Bronchial epithelial cell (primary cell): ENCODE measurements around the gene SORBS1. TPM values are rescaled to one million over a fixed set of nuclear protein-coding genes. Genes with fewer than 3 reads are reported as not detected.

Experiments used
- DNase-seq: peaks from one replicate; pipeline ENCODE4 v3.0.0-alpha.2; 2010; ENCODE audit warnings: low read depth
- FAIRE-seq: peaks from 2 replicates; lab custom pipeline; 2011; peaks lifted over from hg19 to GRCh38; lab: Jason Lieb, UNC
- H3K27me3 ChIP-seq: 2 replicates; pipeline ENCODE4 v1.5.1; 2011; ENCODE audit warnings: low read length; ENCODE audit not compliant: control insufficient read depth, insufficient read depth
- H3K36me3 ChIP-seq: 2 replicates; pipeline ENCODE4 v1.5.1; 2011; ENCODE audit warnings: low read length; ENCODE audit not compliant: control insufficient read depth, insufficient read depth
- H3K4me3 ChIP-seq: 2 replicates; pipeline ENCODE4 v1.5.1; 2011; ENCODE audit warnings: mild to moderate bottlenecking, low read depth, low read length, control low read depth
- total RNA-seq: library from RNA; depleted of rRNA; stranded (reverse); fragments of >200 nt; gene quantifications from 2 replicates; pipeline ENCODE4 v1.2.1, GENCODE V29; 2014
- TF ChIP-seq, protein P1 (sequence below): IDR thresholded peaks from 2 replicates; pipeline ENCODE4 v1.5.1; 2011; ENCODE audit warnings: mild to moderate bottlenecking, moderate library complexity, low read length, control low read depth, inconsistent platforms; ENCODE audit not compliant: insufficient read depth, severe bottlenecking

SORBS1 gene
- total RNA-seq, 1 donor from 2014 or later, result under 0.01 TPM

DNA sequence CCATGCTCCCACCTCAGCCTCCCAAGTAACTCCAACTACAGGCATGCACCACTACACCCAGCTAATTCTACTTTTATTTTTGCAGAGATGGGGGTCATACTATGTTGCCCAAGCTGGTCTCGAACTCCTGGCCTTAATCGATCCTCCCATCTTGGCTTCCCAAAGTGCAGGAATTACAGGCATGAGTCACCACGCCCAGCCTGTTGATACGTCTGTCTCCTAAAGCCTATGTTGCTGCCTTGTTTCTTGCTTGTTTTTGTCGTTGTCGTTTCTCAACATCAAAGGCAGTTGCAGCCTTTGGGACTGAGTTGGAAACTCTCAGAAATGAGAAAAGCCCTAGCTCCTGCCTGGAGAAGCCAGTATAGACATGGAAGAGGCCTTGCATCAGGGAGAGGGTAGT, 49.9 kb downstream of the SORBS1 start:
- no peak overlapping the region for H3K4me3 ChIP-seq
- no peak for DNase-seq
- H3K36me3 ChIP-seq, result no peaks in the 10 kb centered on the region
- no peak for FAIRE-seq
- TF ChIP-seq, protein P1, sequence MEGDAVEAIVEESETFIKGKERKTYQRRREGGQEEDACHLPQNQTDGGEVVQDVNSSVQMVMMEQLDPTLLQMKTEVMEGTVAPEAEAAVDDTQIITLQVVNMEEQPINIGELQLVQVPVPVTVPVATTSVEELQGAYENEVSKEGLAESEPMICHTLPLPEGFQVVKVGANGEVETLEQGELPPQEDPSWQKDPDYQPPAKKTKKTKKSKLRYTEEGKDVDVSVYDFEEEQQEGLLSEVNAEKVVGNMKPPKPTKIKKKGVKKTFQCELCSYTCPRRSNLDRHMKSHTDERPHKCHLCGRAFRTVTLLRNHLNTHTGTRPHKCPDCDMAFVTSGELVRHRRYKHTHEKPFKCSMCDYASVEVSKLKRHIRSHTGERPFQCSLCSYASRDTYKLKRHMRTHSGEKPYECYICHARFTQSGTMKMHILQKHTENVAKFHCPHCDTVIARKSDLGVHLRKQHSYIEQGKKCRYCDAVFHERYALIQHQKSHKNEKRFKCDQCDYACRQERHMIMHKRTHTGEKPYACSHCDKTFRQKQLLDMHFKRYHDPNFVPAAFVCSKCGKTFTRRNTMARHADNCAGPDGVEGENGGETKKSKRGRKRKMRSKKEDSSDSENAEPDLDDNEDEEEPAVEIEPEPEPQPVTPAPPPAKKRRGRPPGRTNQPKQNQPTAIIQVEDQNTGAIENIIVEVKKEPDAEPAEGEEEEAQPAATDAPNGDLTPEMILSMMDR, result no peak
- peaks cover 2% of the 10 kb centered on the region for H3K27me3 ChIP-seq

DNA sequence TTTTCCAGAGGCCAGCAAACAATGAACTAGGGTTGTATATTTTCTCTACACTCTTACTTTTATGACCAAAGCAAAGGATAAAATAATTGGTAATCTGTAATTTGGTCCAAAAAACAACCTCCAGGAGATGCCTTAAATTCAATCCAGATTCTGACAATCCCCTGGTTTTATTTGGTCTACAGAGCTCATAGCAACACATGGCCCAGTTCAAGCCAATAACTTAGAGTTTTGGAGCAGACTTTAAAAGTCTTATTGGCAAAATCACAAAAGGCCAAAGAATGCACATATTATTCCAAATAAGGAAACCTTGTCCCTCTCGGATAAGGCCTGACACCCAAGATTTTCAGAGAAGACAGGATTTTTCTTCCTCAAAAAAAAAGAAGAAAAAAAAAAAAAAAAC, 51.9 kb downstream of the SORBS1 start:
- peaks cover 2% of the 10 kb centered on the region for H3K27me3 ChIP-seq
- FAIRE-seq (no peak), DNase-seq (no peak)
- H3K4me3 ChIP-seq, result no peak overlapping the region
- TF ChIP-seq, protein P1, result no peak
- no peaks in the 10 kb centered on the region for H3K36me3 ChIP-seq

DNA sequence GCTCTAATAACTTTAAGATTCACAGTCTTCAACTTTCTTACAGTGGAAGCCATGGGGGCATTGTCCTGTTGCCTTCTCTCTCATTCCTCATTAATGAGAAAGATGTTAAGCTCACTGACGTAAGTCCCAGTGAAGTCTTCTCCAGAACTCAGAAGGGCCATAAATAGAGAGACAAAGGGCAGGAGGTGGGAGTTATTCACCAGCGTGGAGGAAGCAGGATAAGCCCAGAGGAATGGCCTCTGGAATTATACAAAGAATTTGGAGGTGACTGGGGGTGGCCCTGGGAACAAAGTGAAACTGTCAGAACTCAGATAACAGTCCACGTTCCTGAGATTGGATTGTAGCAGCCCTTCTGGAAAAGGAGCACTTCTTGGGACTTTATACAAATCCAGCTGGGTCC, 52.4 kb downstream of the SORBS1 start:
- FAIRE-seq (no peak), DNase-seq (no peak)
- Histone ChIP-seq H3K36me3 (no peaks in the 10 kb centered on the region), H3K4me3 (no peak overlapping the region), H3K27me3 (peaks cover 2% of the 10 kb centered on the region)
- TF ChIP-seq, protein P1, result no peak

DNA sequence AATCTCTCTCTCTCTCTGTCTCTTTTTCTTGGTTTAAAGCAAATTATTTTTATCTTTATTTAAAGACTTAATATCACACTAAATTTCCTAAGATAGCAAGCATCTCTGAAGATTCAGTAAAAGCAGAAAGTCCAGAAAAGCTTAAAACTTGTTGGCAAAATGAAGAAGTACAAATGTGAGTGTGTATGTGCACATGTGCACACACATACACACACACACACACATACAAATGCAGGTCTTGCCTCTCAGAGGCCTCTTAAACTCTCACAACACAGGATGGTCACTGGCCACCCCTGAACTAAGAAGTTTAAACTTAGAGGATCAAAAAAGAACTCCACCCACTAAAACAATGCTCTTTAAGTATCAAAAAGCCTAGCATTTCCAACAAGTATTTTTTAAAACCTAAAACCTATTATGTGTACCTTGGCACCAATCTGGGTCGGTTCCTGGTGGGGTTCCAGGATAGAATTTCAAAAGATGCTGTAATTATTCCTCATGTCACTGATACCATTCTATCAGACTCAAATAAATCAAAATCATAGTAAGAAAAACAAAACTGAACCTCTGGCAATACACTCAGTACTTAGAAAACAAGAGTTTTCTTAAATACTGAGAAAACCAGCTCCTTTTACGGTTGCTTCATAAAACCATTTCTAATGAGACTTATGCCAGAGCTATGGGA, 55.0 kb downstream of the SORBS1 start:
- DNase-seq (no peak), FAIRE-seq (no peak)
- Histone ChIP-seq H3K27me3 (no peaks in the 10 kb centered on the region), H3K4me3 (no peak overlapping the region), H3K36me3 (no peaks in the 10 kb centered on the region)
- TF ChIP-seq, protein P1, result no peak

DNA sequence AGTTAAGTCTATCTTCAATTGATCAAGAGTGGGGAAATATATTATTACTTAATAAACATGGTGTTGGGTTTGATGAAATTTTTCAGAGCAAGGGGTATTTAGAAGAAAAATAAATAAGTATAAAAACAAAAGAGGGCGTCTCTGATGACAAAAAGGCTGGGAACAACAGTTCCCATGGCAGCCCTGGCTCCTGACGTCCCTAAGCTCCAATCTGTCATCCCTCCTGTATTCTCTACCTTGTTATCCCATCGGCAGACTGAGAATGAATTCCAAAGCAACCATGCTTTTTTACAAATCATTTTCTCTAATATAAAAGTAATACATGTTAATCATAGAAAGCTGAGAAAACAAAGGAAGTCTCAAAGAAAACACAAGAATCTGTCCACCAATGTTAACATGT, 55.5 kb downstream of the SORBS1 start:
- H3K36me3 ChIP-seq, result no peaks in the 10 kb centered on the region
- no peaks in the 10 kb centered on the region for H3K27me3 ChIP-seq
- TF ChIP-seq, protein P1, result no peak
- DNase-seq, result no peak
- no peak for FAIRE-seq
- H3K4me3 ChIP-seq, result no peak overlapping the region

DNA sequence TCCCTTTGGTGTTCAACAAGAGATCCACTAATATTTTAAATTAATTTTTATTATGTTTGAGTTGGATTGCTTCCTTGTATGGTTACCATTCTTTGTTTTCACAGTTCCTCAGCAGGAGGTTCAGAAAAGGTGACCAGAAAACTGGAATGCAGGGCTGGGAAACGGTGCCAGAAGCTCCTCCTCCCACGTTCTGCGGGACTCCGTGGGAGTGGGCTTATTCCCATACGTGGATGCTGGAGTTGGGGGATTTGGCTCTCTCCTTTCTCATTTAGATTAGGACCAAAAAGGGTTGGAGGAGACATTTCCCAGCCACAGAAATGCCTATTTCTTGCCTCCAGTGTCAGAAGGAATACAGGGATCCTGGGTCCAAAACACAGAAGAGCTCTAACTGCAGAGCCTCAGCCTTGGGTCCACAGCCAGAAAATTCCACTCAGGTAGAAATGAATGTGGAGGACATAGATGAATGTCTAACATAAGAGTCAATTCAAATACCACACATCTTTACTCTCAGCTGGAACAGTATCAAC, 56.0 kb downstream of the SORBS1 start:
- DNase-seq (no peak), FAIRE-seq (no peak)
- no peaks in the 10 kb centered on the region for H3K27me3 ChIP-seq
- TF ChIP-seq, protein P1, result no peak
- no peaks in the 10 kb centered on the region for H3K36me3 ChIP-seq
- H3K4me3 ChIP-seq, result no peak overlapping the region
